ENCODE measurements around the gene SNF8.

DNA sequence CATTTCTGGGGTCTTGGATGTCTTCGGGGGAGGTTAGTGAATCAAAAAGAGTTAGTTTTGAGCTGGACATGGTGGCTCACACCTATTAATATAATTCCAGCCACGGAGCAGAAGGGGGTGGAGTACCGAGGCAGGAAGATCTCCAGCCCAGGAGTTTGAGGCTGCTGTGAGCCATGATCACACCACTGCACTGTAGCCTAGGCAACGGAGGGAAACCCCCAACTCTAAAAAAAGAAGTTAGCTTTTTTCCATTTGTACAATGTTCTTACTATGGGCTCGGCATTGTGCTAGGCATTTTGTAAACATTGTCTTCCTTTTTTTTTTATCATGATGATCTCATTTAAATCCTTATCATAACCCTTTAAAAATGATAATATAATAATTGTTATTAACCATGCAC is 8.3 kb upstream of the SNF8 start:
- TF ChIP-seq CTCF (IDR thresholded peaks at IDR 0.05) (no peak), POLR2A (IDR thresholded peaks at IDR 0.05) (no peak)

All from ovary (tissue), 3 donors.